Sigmoid colon (tissue), 7 donors: ENCODE data around the gene GRID2. TPM values are rescaled to one million over a fixed set of nuclear protein-coding genes. Genes with fewer than 3 reads are reported as not detected.

ENCODE experiments used
- DNase-seq: peaks from one replicate; pipeline ENCODE4 v3.0.0-alpha.2; 2019
- H3K27ac ChIP-seq, 4 donors: fragments of 200-600 bp; sonication (generic); one replicate each; pipeline ENCODE4 v1.5.1; 2016 to 2019; ENCODE audit warnings: mild to moderate bottlenecking in 1 of 4
- H3K27me3 ChIP-seq, 3 donors: fragments of 200-600 bp; sonication (generic); one replicate each; pipeline ENCODE4 v1.5.1; 2019; ENCODE audit warnings: mild to moderate bottlenecking in 1 of 3
- H3K36me3 ChIP-seq, 4 donors: fragments of 200-600 bp; sonication (generic); one replicate each; pipeline ENCODE4 v1.5.1; 2016 to 2019
- H3K4me1 ChIP-seq, 4 donors: fragments of 200-600 bp; sonication (generic); one replicate each; pipeline ENCODE4 v1.5.1; 2017 to 2019
- H3K4me3 ChIP-seq, 4 donors: fragments of 200-600 bp; sonication (generic); one replicate each; pipeline ENCODE4 v1.5.1; 2017 to 2019; ENCODE audit warnings: mild to moderate bottlenecking in 2 of 4, moderate library complexity in 1 of 4
- H3K9me3 ChIP-seq, 4 donors: fragments of 200-600 bp in 3 of 4; sonication (generic) in 3 of 4; one replicate each; pipeline versions ENCODE4 v1.5.1 to v1.6.1; 2013 to 2019
- CTCF ChIP-seq, 4 experiments: fragments of 450-650 bp in 3 of 4; fragments of 200-600 bp in 1 of 4; IDR thresholded peaks; one replicate each; pipeline ENCODE4 v1.5.1; 2016 to 2019; ENCODE audit warnings: antibody characterized with exemption in 4 of 4, mild to moderate bottlenecking in 3 of 4, moderate library complexity in 2 of 4
- EP300 ChIP-seq, 4 donors: sonication (generic); formaldehyde crosslinking; IDR thresholded peaks; one replicate each; pipeline ENCODE4 v1.6.1; 2017; ENCODE audit warnings: antibody characterized with exemption in 4 of 4
- POLR2A ChIP-seq, 2 donors: fragments of 450-650 bp; IDR thresholded peaks; one replicate each; pipeline ENCODE4 v1.6.1; 2016; ENCODE audit warnings: antibody characterized with exemption in 2 of 2, mild to moderate bottlenecking in 2 of 2, moderate library complexity in 2 of 2
- POLR2AphosphoS5 ChIP-seq, 4 donors: sonication (generic); formaldehyde crosslinking; IDR thresholded peaks; one replicate each; pipeline ENCODE4 v1.6.1; 2017; ENCODE audit warnings: antibody characterized with exemption in 4 of 4
- WGBS, 2 donors: extraction: QIAGEN DNeasy Blood & Tissue Kit; methylation state at CpG; one replicate each; pipeline ENCODE4 v1.1.7; 2013; 5-methylcytosine and 5-hydroxymethylcytosine counted together
- intact Hi-C: fragments of 100-400 bp; cut with DNase I; formaldehyde crosslinking; loops from one replicate; pipeline ENCODE4 v1.15.1; 2023
- polyA plus RNA-seq, 3 donors: library from polyadenylated mRNA; stranded (reverse); fragments of 200-250 nt; gene quantifications; one replicate each; pipeline ENCODE4 v1.2.3, GENCODE V29; 2013
- total RNA-seq, 4 donors: library from RNA; depleted of rRNA; stranded (reverse); fragments of >200 nt; gene quantifications; one replicate each; pipeline ENCODE4 v1.1.0, GENCODE V29; 2016
- donor health status: healthy with polysubstance abuse.
- donor health status: Bipolar disorder and iron deficiency.
- donor health status: healthy.

The GRID2 gene
- total and polyA plus RNA-seq, 7 donors = 0.04 to 1.9 (median 0.28) TPM; not detected in 2

GRCh38 chr4:92968556-92968955, 664.8 kb downstream of the GRID2 start:
- no peak for DNase-seq
- 59 to 72% methylated on average over 1 of the region's 1 CpG for WGBS, 2 donors
- Histone ChIP-seq H3K9me3 (no peaks in the 10 kb centered on the region), H3K27me3 (no peaks in the 10 kb centered on the region), H3K36me3 (no peaks in the 10 kb centered on the region), H3K4me1 (no peaks in the 10 kb centered on the region), H3K27ac (no peak overlapping the region), H3K4me3 (no peak overlapping the region)
- intact Hi-C loops = no loop called here
- TF ChIP-seq EP300 (IDR thresholded peaks at IDR 0.05) (no peak), POLR2AphosphoS5 (IDR thresholded peaks at IDR 0.05) (no peak), POLR2A (IDR thresholded peaks at IDR 0.05) (no peak), CTCF (IDR thresholded peaks at IDR 0.05) (no peak)

GRCh38 chr4:92968996-92969395, 665.2 kb downstream of the GRID2 start:
- 79 to 85% methylated on average over 1 of the region's 1 CpG for WGBS, 2 donors
- H3K9me3 ChIP-seq = no peaks in the 10 kb centered on the region
- no peak overlapping the region for H3K4me3 ChIP-seq
- H3K4me1 ChIP-seq = no peaks in the 10 kb centered on the region
- no peaks in the 10 kb centered on the region for H3K27me3 ChIP-seq
- no peak overlapping the region for H3K27ac ChIP-seq
- intact Hi-C loops = no loop called here
- no peaks in the 10 kb centered on the region for H3K36me3 ChIP-seq
- DNase-seq = no peak
- no peak for TF ChIP-seq CTCF (IDR thresholded peaks at IDR 0.05)
- no peak for TF ChIP-seq POLR2AphosphoS5 (IDR thresholded peaks at IDR 0.05)
- no peak for TF ChIP-seq EP300 (IDR thresholded peaks at IDR 0.05)
- no peak for TF ChIP-seq POLR2A (IDR thresholded peaks at IDR 0.05)

GRCh38 chr4:92969650-92970379, 666.0 kb downstream of the GRID2 start:
- H3K27ac ChIP-seq = no peak overlapping the region
- no peak for DNase-seq
- no peaks in the 10 kb centered on the region for H3K4me1 ChIP-seq
- no peaks in the 10 kb centered on the region for H3K36me3 ChIP-seq
- H3K4me3 ChIP-seq = no peak overlapping the region
- no peaks in the 10 kb centered on the region for H3K27me3 ChIP-seq
- intact Hi-C loops = no loop called here
- WGBS, 2 donors = 64 to 78% methylated on average over 4 of the region's 4 CpGs
- TF ChIP-seq POLR2AphosphoS5 (IDR thresholded peaks at IDR 0.05) (no peak), POLR2A (IDR thresholded peaks at IDR 0.05) (no peak), EP300 (IDR thresholded peaks at IDR 0.05) (no peak), CTCF (IDR thresholded peaks at IDR 0.05) (no peak)
- no peaks in the 10 kb centered on the region for H3K9me3 ChIP-seq

- Histone ChIP-seq H3K9me3 (no peaks in the 10 kb centered on the region), H3K36me3 (no peaks in the 10 kb centered on the region), H3K4me1 (no peaks in the 10 kb centered on the region), H3K4me3 (no peak overlapping the region), H3K27ac (no peak overlapping the region), H3K27me3 (no peaks in the 10 kb centered on the region)
- no peak for DNase-seq
- 79 to 84% methylated on average over 1 of the region's 1 CpG for WGBS, 2 donors
- intact Hi-C loops = no loop called here
- no peak for TF ChIP-seq POLR2AphosphoS5 (IDR thresholded peaks at IDR 0.05)
These were observed 667.2 kb downstream of the GRID2 start for GRCh38 chr4:92970996-92971395.

- H3K4me3 ChIP-seq = no peak overlapping the region
- H3K4me1 ChIP-seq = no peaks in the 10 kb centered on the region
- no peaks in the 10 kb centered on the region for H3K36me3 ChIP-seq
- no peaks in the 10 kb centered on the region for H3K9me3 ChIP-seq
- no peaks in the 10 kb centered on the region for H3K27me3 ChIP-seq
- WGBS, 2 donors = 50 to 65% methylated on average over 2 of the region's 2 CpGs
- no peak for TF ChIP-seq CTCF (IDR thresholded peaks at IDR 0.05)
- TF ChIP-seq EP300 (IDR thresholded peaks at IDR 0.05) = no peak
- TF ChIP-seq POLR2A (IDR thresholded peaks at IDR 0.05) = no peak
- TF ChIP-seq POLR2AphosphoS5 (IDR thresholded peaks at IDR 0.05) = no peak
- intact Hi-C loops = no loop called here
- H3K27ac ChIP-seq = no peak overlapping the region
- DNase-seq = no peak
These were observed 684.5 kb downstream of the GRID2 start for GRCh38 chr4:92988301-92988700.
